NCI-H128 (cell line): ENCODE results near the gene TNFRSF18.

Experiments
- DNase-seq: peaks from one replicate; lab custom pipeline; 2025; ENCODE audit not compliant: unreplicated experiment; lab: John Stamatoyannopoulos, UW

Gene TNFRSF18

DNA sequence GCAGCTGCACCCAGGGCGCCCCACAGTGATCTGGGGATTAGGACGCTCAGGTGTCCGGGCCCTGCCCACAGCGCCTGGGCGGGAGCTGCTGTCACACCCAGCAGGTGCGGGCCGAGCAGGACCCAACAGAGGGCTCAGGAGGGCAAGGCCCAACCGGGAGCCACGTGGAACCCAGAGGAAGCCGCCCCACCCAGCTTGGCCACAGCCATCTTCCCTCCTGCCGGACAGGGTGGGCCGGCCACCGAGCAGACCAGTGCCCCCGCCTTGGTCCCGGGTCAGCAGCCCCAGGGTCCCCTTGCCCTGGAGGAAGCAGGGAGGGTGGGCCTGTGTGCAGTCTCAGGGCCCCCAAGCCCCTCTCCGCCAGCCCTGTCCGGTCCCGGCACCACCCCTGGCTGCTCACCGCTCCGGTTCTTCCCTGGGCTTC, 39.0 kb downstream of the TNFRSF18 start:
- DNase-seq = no peak

DNA sequence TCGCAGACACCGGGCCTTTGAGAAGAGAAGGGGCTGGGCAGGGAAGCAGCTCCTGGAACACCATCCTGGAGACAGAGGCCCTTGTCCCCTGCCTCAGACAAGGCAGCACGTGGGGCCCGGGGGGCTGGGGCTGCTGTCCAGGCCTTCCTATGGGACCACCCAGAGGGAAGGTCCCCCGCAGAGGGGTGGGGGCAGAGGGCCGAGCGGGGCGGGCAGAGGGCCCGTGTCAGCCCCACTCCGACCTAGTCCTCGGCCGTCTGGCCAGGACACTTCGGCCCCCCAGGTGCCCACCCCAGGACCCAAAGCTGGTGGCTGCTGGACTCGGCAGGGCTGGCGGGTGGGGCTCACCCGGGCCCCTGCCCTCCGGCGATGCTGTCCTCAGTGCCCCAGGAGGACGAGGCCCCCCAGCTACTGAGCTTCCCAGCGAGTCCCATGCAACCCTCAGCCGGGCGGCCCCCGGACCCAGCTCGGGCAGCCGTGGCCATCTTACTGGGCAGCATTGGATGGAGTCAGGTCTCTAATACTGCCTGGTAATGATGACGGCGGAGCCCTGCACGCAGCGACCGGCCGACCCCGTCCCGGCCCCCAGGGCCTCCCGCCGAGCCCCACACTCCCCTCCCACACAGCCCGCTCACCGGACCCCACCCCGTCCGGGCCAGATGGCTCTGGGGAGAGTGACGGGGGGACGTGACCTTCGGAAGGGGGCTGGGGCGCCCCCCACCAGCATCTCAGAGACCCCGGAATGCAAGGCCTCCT, 39.6 kb downstream of the TNFRSF18 start:
- DNase-seq = no peak

GRCh38 chr1:1165900-1166421, 40.4 kb downstream of the TNFRSF18 start:
- DNase-seq = no peak

DNA sequence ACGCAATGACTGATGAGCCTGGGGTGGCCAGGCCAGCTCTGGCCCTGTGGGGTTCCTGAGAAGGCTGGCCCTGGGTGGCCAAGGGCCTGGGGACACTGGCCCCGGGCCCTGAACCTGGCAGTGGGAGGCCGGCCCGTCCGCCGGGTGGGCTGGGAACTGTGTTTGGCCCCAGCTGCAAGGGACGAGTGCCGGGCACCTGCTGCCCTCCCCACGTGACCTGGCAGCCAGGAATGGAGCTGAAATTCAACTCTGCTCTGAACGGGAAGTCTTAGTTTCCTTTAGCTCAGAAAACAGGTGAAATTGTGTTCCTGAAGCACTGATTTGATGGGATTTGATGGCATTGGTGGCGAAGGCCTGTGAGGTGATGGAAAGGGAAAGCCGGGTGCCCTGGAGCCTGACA, 40.9 kb downstream of the TNFRSF18 start:
- no peak for DNase-seq

DNA sequence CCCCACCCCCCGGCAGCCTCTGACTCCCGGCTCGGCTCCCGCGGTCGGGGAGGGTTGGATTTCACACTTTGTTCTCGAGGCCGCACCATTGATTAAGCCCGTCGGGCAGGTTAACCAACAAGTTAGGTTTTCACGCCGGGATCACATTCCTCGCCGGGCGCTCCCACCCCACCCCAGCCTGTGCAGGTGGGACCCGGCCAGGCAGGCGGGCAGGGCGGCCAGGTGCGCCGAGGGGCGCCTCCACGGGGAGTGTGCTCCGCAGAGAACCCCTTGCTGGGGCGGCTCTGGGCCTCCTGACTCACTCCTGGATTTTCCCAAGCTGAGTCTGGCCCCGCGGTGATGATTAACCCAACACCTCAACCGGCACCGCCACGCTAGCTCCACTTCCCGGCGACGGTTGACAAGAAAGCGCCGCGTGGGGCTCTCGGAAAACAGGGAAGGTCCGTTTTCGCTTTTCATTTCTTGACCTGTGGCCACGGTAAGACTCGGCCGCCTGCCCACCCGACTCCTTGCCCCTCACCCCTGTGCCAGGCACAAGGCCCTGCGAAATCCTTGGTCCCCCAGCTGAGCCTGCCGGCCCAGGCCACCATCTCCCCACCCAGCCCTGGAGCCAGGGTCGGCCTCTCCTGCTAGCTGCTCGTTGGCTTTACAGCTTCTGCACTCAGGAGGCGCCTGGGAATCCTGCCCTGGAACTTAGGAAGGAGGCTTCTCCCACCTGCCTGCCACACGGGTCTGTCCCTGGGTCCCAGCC, 41.5 kb downstream of the TNFRSF18 start:
- peak; percentile 62 for DNase-seq

DNA sequence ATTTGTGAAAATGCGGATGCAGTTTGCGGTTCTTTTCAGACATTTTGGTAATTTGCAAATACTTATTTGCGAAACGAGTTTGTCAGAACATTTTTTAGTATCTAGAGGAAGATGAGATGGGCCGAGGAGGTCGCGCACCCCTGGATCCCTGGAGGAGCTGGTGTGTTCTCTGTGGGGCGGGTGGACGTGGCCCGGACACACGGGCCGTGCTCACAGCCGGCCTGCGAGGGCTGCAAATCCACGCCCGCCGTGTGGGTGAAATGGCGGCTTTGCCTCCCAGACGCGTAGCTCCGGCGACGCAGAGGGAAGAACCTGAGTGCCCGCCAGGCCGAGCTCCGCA, 42.1 kb downstream of the TNFRSF18 start:
- DNase-seq = no peak

GRCh38 chr1:1163538-1164070, 42.8 kb downstream of the TNFRSF18 start:
- no peak for DNase-seq

- DNase-seq = peak; percentile 93
These were observed 43.5 kb downstream of the TNFRSF18 start for GRCh38 chr1:1162597-1163537.

DNA sequence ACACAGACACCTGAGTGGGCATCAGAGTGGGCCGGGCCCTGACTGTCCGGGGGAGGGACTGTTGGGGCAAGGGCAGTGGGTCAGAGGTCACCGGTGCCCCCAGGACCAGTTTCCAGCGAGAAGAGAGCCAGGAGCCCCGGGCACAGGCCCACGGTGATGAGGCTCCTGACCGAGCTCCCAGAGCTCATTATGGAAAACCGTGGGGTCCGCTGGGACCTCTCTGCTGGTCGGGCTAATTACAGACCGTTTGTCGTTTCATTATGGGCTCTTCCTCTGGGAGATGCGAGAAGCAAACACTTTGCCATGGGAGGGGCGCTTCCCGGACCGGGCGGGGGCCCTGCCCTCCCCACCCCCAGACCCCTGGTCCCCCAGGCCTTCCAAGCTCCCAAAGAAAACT, 44.7 kb downstream of the TNFRSF18 start:
- DNase-seq = no peak

DNA sequence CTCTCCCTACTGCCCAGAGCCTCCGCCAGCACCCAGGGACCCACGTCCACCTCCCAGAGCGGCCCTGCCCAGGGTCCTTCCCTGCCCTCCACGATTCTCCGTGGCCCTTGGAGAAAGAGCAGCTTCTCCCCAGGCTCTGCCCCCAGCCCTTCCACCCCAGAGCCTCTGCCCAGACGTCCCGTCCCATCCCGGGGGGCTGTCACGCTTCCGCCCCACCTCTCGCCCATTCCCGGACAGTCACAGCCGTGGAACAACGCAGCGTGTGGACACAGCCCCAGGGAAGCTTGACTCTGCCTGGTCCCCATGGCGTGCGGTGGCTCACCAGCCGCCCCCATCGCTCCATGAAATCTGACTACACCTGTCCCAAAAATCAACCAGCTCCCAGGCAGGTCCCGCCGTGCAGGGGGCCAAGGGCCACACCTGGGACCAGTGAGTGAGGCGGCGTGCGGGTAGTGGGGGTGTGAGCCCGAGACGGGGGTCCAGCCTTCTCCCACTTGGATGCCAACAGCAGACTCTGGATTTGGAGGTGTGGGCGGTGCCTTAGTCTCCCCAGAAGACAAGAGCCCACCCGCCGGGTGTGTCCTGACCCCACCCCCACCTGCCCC, 45.2 kb downstream of the TNFRSF18 start:
- no peak for DNase-seq

DNA sequence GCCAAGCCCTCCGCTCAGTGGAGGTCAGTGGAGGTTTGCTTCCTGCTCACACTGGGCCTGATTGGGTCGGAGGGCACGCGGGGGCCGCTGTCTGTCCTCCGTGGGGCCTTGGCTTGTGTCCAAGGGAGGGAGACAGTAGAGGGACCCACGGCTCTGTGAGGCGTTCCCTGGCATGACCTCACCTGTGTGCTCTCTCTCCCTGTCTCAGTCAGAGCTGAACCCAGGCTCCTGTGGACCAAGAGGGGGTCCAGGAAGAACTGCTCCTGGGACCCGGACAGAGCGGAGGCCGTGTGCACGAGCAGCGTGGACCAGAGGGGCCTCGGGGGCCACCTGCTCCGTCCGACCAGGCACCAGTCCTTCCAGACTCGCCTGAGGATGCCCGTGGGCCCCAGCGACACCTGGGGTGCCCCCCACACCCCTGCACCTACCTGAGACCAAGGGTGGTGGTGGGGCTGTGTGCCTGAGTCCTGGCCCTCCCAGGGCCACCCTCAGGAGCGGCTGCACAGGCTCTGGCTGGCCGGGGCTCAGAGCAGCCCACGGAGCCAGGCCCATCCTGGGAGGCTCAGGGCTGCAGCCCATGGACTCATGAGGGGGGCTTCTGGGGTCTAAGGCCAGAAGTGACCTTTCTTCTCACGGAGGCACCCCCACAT, 46.0 kb downstream of the TNFRSF18 start:
- DNase-seq = no peak

DNA sequence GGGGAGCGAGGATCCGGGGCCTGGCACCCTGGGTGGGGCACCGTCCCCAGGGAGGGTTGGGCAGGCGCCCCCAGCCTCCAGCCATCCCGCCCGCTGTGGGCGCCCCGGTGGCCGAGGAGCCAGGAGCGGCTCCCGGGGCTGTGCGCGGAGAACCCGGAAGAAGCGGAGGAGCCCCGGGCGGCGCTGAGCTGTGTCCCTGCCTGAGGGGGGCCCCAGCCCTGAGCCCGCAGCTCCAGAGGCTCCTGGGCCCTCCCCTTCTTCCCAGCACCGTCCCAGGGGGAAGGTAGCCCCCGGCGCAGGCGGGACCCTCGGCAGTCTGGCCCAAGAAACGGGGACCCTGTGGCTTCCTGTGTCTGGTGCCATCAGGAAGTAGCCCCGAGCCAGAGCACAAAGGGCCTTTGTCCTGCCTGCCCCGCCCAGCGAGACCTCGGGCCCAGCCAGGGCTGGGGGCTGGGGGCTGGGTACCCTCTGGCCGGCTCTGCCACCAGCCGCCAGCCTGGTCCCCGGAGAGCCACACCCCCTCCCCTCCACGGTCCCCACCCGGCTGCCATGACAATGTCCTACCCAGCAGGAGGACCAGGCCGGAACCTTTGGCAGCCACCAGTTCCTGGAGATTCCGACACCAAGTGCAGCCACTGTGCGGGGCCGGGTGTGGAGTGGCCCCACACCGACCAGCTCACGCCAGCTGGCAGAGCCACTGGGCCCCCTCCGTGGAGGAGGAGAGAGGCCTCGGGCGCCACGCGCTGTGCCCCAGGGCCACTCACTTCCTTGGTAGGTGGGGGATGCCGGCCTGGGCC, 48.3 kb downstream of the TNFRSF18 start:
- DNase-seq = no peak

GRCh38 chr1:1157426-1157913, 48.9 kb downstream of the TNFRSF18 start:
- DNase-seq = peak; percentile 55

DNA sequence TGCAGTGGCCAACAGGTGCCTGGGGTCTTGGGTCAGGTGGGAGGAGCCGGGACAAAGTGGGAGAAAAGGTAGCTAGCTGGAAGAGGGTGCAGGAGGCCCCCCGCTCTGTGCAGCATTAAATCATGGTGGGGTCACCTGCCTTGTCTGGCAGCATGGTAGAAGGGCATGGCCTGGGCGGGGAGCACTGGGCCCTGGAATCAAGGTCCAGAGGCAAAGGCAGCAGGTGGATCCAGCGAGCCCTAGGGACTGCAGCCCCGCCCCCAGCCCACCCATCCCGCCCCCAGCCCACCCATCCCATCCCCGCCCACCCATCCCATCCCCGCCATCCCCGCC, 49.4 kb downstream of the TNFRSF18 start:
- DNase-seq = no peak

DNA sequence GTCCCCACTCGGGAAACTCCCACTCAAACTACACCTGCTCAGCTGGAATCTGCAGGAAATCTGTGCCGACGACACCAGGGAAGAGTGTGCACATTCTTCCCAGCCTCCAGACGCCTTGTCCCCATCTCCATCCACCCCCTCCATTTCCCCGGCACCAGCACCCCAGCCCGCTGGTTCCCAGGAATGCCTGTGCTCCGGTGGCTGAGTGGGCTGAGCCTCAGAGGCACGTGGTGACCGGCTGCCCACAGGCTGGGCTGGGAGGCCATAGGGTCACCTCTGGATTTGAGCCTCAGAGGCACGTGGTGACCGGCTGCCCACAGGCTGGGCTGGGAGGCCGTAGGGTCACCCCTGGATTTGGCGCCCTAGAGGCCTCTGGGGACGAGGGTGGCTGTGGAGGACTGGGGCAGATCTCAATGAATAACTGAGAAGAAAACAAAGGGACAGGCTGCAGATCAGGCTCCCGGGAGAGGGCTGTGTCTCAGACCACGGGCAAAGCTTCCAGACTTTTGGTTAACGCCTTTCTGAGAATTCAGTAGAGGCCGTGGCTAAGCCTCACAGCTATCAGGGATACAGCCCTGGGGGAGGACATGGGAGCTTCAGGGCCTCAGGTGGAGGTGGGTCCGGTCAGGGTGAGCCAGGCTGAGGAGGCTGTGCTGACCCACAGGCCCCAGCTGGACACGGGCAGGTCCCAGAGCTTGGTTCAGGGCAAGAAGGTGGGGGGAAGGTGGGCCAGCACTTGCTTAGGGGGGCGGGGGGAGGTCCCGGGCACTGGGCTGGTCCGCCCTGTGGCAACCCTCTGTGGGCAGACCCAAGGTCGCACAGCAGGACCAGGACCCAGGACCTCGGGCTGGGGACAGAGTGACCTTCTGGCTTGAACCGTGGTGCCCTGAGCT, 50.0 kb downstream of the TNFRSF18 start:
- no peak for DNase-seq

DNA sequence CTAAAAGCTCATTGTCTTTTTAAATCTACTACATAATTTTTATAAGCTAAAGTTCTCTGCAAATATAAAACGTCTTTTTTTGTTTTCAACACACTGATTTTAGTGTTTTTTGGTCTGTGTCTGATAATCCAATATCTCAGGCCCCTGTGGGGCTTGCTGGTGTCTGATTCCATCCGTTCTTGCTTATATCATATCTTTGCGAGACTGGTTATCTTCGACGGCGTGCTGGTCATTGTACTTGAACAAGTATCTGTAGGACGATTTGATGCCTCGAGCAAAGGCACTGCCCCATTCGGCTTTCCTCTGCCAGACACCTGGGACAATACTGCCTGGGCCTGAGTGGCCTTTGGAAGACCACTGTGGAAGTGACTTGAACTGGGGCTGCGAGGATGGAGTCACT, 51.1 kb downstream of the TNFRSF18 start:
- no peak for DNase-seq

DNA sequence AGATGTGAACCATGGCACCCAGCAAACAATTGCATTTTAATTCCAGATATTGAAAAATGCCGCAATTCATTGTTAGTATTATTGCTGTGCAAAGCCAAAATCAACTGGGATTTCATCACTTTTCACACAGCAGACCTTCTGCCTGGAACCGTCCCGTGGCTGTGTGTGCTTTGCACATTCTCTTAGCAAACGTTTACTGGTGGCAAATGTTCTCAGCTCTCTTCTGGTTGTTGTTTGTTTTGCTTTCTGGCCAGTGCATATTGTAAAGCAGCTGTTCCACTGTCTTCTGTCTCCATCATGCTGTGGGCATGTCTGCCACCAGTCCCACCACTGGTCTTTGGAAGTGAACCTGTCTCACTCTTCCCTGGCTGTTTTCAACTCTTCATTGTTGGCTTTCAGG, 52.5 kb downstream of the TNFRSF18 start:
- no peak for DNase-seq
